Right kidney (tissue), 1 donor: ENCODE measurements around the gene PREX1.

Source experiments
- DNase-seq: peaks from one replicate; pipeline ENCODE4 v3.0.0-alpha.2; 2016

The PREX1 gene

DNA sequence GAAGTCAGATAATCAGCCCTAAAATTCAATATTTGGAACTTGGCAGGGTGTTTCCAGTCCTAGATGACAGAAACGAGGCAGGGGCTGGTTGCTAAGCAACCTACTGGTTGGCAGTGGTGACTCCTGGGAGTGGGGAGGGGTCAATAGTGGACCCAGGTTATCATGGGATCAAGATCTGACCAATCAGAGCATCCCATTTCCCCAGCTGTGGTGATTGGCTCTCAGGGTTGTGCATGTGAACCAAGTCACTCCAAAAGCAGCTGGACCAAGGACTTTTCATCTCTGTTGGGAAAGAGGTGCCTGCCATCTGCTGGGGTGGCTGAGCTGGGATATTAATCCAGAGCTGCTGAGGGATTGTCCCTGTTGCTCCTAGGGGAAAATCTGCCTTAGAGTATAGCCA is 253.4 kb downstream of the PREX1 start:
- DNase-seq = no peak
